GM21619 (cell line): ENCODE results near the gene CERS4.
A peak's percentile ranks its signal among the peaks of the same experiment; 100 is the strongest.
"Not testable (repeated sequence)": the region's sequence is repeated elsewhere in the genome, so short reads cannot be mapped to it uniquely, and the experiment has no call there.

Experiments used
- ATAC-seq: cut with Tn5 transposase; IDR thresholded peaks from one replicate; pipeline ENCODE4 v1.9.1; 2021; ENCODE audit not compliant: unreplicated experiment

Gene CERS4

DNA sequence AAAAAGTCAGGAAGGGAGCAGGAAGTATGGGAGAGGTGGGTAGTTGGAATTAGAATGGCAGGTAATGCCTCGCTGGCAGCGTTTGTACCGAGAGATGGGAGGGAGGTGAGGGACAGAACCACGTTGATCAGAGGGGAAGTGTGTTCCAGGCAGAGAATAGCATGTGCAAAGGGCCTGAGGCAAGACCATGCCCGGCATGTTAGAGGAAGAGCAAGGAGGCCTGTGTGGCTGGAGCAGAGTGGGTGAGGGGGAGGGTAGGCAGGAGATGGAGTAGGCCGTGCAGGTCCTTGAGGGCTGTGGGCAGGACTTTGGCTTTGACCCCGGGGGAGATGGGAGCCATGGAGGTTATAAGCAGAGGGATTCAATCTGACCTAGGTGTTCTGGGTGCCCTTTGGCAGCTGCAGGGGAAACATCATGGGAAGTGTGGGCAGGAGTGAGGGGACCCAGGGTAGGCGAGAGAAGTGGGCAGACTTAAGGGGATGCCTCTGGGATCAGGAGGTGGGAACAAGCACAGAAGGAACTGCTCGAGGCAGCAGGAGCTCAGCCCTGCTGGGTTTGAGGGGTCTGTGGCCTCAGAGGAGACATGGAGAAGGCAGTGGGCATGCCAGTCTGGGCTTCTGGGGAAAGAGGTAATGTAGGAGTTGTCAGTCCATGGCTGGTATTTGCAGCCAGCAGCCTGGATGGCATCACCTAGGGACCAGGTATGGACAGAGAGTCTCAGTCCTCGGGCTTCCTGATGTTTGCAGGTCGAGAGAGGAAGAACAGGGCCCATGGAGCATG is 50.2 kb downstream of the CERS4 start:
- ATAC-seq, result no peak

DNA sequence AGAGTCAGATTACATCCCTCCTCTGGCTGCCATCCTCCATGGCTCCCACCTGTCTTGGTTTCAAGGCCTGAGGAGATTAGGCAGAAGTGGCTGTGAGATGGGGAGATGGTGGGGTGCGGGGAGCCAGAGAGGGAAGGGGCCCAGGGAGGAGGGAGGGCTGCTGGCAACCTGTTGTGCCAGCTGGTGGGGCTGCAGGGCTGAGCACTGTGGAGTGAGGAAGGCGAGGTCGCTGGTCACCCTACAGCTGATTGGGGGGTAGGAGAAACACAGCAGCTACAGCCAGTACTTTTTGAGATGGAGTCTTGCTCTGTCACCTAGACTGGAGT is 50.7 kb downstream of the CERS4 start:
- ATAC-seq, result no peak

DNA sequence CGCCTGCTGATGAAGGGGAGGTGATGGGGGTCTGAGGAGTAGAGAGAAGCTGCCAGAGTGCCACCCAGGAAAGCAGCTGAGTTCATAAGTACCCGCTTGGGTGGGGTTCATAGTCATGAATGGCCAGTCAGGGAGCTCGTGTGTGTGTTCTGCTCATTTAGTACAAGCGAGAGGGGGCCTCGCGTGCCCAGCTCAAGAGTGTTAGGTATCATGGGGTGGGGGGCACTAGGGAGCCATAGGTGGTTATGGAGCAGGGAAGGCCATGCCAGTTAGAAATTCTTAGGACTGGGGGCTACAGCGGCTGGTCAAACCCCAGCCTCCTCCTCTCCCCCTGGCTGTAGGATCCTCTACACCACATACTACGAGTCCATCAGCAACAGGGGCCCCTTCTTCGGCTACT is 52.2 kb downstream of the CERS4 start:
- no peak for ATAC-seq

DNA sequence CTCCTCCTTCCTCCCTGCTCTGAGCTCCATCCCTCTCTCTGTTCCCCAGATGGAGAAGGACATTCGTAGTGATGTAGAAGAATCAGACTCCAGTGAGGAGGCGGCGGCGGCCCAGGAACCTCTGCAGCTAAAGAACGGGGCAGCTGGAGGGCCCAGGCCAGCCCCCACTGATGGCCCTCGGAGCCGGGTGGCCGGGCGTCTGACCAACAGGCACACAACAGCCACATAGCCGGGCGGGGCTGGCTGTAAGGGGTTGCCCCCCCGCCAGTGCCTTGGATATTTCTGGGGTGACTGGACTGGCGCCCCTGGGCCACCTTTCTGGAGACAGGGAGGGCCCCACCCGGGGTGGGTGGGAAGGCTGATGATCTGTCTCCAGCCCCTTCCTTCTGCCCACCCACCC is 52.7 kb downstream of the CERS4 start:
- ATAC-seq, result no peak

DNA sequence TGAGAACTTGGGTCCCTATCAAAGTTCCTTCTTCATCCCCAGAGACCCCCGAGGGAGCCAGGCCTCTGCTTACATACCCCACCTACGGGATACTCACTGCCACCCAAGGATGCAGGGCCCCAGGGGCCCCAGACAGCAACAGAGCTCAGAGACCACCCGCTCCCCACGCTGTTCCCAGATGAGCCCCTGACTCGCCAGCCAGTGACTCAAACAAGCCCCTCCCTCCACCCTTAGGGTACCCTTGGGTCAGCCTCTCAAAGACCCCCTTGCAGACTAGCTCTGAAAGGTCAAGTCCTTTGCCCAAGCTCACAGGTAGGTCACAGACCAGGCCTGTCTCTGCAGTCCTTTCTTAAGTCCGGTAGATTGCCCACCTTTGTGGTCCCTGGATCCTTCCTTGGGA is 53.3 kb downstream of the CERS4 start:
- no peak for ATAC-seq

DNA sequence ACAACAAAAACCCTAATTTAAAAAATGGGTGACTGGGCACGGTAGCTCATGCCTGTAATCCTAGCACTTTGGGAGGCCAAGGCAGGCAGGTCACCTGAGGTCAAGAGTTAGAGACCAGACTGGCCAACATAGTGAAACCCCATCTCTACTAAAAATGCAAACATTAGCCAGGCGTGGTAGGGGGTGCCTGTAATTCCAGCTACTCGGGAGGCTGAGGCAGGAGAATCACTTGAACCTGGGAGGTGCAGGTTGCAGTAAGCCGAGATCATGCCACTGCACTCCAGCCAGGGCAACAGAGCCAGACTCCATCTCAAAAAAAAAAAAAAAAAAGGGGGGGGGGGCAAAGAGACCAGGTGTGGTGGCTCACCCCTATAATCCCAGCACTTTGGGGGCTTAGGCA is 55.1 kb downstream of the CERS4 start:
- ATAC-seq, result not testable (repeated sequence)

DNA sequence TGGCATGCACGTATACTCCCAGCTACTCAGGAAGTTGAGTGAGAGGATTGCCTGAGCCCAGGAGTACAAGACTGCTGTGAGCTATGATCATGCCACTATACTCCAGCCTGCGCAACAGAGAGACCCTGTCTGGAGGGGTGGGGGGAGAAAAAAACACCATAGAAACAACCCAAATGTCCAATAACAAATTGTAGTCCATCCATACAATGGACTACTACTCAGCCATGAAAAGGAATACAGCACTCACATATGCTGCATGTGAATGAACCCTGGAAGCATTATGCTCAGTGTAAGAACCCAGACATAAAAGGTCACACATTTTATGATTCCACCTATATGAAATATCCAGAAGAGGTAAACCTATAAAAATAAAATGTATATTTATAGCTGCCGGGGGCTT is 56.7 kb downstream of the CERS4 start:
- no peak for ATAC-seq

DNA sequence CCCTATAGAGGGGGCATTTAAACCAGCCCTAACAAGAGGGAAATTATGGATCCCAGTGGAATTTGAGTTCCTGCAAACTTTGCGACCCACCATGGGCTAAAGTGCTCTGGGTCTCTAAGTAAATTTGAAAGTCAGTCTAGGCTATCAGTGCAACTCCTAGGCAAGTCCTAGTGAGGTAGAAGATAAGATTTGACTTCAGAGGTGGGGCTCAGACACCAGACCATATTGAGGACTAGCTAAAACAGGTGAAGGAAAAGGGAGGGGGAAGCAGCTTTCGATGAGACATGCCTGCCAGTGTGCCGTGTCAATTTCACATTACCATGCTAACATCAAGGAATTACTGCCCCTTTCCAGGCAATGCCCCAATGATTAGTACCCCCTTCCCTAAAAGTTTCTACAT is 60.6 kb downstream of the CERS4 start:
- ATAC-seq, result no peak

DNA sequence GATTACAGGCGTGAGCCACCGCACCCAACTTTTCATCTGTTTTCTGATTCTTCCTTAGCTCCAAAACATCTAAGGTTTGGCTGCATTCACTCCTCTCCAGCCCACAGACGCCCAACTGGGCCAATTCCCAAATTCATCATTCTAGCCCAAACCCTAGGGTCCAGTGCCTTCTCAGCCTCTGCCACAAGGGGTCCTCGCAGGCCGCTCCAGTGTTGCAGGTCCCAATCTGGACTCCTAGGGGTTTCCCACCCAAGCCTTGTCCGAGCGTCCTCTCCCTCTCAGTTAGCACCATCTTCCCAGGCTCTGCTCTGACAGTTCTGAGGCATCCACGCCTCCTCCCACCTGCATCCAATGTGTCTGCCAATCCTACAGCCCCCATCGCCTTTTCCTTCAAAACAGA is 67.3 kb downstream of the CERS4 start:
- ATAC-seq, result not testable (repeated sequence)

DNA sequence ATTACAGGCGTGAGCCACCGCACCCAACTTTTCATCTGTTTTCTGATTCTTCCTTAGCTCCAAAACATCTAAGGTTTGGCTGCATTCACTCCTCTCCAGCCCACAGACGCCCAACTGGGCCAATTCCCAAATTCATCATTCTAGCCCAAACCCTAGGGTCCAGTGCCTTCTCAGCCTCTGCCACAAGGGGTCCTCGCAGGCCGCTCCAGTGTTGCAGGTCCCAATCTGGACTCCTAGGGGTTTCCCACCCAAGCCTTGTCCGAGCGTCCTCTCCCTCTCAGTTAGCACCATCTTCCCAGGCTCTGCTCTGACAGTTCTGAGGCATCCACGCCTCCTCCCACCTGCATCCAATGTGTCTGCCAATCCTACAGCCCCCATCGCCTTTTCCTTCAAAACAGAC is 82.2 kb downstream of the CERS4 start:
- ATAC-seq, result not testable (repeated sequence)

DNA sequence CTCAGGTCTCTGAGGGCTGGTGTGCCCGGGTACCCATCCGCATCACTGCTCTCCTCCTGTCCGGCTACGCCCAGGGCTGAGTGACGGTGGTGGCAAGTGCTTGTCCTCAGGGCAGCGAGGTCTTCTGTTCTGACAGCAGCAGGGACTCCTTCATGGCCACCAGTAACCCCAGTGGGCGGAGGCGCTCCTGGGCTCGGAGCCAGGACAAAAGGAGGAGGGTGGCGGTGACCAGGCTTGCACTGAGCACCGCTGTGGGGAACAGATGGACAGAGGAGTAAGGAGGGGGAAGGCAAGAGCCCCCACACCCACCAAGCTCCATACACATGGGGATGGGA is 93.2 kb downstream of the CERS4 start:
- no peak for ATAC-seq

DNA sequence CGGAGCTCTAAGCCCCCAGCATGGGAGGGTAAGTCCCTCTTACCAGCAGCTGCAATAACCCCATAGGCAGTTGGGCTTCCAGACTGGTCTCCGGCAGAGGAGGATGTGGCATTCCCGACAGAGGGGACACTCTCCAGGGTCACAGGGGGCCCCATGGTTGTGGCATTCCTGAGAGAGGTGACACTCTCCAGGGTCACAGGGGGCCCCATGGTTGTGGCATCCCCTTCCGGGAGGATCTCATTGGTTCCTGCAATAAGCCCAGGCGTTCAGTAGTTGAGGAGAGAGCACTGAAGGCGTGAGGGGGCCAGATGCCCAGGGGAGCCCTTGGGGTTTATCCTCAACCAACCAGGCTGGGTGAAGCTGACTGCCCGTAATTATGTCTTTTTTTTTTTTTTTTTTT is 93.6 kb downstream of the CERS4 start:
- no peak for ATAC-seq

DNA sequence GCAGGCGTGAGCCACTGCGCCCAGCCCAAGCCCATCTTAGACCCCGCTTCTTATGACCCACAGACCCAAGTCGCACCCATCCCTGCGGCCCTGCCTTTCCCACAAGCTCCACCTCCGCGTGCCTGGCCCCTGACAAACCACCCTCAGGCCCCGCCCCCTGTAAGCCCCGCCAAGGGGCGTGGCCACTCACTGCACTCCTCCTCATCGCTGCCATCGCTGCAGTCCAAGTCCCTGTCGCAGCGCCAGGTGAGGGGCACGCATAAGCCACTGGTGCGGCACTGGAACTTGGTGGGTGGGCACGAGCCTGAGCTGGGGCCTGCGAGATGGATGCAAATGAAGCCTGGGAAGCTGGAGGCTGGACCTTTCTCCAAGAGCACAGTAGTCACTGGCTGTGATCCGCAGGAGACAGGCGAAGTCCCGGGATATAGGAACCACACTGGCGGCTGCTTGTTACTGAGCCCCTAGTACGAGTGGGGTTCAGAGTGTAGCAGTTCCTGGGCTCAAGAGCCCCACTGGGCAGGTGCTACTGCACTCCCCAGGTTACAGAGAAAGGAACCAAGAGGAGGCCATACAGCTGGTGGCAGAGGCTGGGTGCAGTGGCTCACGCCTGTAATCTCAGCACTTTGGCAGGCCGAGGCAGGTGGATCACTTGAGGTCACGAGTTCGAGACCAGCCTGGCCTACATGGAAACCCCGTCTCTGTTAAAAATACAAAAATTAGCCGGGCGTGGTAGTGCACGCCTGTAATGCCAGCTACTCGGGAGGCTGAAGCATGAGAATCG is 95.9 kb downstream of the CERS4 start:
- ATAC-seq, result no peak

DNA sequence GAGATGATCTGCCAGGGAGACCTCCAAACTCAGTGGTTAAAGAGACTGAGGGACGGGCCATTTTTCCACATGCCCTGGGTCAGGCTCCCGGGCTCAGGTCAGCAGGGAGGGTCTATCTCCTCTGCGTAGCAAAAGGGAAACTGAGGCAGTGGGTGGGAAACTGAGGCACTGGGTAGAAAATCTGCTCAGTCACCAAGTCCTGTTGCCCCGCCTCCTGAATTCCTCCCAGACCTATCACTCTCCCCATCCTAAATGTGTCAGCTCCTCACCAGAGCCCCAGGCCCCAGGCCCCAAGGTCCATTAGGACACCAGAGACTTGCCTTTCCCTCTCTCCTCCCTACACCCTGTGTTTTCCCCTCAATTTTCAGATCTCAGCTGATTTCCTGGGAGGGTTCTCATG is 96.6 kb downstream of the CERS4 start:
- no peak for ATAC-seq

DNA sequence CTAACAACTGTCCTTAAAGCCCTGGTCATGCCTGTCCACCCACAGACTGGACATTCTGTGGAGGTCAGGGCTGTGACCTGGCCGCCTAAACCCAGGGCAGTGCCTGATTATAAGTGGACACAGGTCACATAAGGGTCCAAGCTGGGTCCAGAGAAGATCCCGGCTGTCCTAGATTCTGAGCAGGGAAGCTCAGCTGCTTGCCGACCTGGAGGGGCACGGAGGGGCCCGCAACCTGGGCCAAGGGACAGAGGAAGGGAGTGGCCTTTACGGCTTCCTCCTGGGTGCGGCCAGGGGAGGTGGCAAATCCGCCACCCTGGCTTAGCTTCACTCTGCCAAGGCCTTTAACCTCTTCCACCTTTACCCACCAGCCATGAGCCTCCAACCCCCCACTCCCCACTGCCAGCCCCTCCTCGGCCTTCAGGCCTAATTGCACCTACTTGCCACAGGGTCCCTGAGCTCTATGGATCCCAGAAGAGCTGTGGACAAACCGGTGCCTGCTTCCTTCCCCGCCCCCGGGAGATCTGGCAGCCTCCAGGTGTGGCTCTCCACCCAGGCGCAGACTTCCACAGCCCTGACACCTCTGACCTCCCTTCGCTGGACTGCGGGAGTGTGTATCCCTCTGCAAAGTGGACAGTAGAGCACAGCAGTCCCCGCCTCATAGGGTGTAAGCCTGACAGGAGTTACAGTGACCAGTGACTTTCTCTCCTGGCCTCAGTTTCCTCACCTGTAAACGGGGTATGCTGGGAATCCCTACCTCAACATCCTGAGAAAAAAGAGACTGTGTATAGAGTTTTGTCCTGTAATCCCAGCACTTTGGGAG is 97.3 kb downstream of the CERS4 start:
- ATAC-seq, result no peak

DNA sequence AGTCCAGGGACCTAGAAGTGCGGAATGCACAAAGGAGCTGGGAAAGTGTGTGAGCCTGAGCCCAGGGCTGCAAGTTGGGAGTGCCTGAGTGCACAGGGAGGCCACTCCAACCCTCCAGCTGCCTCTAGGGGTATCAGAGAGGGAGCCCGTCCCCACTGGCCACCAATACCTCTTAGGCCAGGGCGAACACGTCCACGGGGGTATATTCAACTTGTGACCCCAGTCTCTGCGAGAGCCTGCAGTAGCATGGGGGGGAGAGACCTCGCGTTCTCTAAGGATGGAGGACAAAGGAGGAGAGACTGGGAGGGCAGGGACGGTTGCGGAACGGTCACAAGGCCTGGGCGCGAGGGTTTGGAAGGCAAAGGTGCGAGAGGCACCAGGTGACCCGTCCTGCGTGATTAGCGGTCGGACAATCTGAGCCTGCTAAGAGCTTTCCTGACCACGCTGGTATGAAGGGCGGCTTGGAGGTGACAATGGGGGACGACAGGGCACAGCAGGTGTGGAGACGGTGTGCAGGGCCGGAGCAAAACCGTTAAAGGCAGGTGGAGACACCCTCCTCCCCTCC is 98.3 kb downstream of the CERS4 start:
- ATAC-seq, result no peak

DNA sequence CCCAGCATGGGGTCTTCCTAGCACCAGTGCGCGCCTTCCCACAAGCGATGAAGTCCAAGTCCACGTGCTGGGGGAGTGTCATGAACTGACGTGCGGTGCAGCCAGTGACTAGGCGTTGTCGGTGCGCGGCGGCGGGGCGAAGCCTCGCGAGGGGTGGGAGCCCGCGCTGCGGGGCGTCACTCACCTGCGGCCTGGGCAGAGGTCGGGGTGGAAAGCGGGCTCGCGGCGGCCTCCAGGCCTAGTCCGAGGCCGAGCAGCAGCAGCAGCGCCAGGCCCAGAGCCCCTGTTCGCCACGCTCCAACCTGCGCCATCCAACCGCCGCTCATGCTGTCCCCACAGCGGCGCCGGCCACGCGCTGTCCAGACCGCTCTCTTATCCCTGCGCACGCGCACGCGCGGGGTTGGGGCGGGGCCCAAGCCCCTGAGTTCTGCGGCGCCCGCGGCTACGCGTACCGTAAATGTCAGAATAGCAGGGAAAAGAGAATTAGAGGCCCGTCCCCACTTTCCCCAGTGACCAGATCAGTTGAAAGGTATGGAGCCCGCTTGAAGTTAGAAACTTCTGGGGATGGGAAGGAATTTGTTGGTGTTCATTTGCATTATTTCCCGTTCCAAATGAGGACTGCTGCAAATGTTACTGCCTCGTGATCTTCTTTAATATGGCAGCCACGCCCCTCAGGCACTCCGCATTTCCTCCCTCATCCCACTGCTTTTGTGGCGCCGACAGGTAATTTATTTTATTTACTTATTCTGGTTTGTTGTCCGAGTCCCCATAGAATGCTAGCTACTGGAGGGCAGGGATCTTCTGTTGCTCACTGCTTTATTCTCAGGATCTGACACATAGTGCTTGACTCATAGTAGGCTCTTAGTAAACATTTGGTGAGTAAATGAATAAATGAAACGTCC is 99.0 kb downstream of the CERS4 start, which contains the start of gene CD320:
Gene CD320, minus strand, starts transcription at position 394 of the 902 bp plus-strand sequence. Its CDS starts 68 bp downstream, at position 326.
- ATAC-seq, result peak; percentile 75

DNA sequence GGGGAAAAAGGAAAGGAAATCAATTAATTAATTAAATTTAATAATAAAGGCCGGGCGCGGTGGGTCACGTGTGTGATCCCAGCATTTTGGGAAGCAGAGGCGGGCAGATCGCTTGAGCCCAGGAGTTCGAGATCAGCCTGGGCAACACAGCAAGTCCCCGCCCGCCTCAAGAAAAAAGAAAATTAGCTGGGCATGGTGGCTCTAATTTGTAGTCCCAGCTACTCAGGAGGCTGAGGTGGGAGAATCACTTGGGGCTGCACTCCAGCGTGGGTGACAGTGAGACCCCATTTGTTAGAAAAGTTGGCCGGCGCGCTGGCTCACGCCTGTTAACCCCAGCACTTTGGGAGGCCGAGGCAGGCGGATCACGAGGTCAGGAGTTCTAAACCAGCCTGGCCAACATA is 99.7 kb downstream of the CERS4 start:
- no peak for ATAC-seq

DNA sequence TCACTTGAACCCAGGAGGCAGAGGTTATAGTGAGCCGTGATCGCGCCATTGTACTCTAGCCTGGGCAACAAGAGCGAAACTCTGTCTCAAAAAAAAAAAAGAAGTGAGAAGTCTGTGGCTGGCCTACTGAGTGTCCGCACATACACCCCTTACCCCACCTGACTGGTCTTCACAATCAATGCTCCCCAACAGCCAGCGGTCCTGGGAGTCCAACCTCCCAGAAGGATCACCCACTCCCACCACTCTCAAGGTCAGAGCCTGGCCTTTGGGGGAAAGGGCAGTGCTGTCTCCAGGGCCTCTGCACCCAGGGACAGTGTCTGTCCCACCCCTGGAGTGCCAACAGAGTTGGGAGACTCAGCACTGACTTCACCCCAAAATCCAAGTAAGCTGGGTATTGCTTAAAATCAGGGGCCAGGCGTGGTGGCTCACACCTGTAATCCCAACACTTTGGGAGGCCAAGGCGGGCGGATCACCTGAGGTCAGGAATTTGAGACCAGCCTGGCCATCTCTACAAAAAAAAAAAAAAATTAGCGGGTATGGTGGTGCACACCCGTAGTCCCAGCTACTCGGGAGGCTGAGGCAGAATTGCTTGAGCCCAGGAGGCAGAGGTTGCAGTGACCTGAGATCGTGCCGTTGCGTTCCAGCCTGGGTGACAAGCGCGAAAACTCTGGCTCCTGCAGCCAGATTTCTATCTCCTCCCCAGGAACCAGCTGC is 101.3 kb downstream of the CERS4 start:
- no peak for ATAC-seq
